Mesodermal cell (in vitro differentiated cells): Measurements from ENCODE around the gene FAIM2.

ENCODE experiments used
- H3K27ac ChIP-seq: 2 replicates; pipeline ENCODE4 v1.7.0; 2013; ENCODE audit warnings: mild to moderate bottlenecking, low read depth, low read length, moderate library complexity; ENCODE audit not compliant: severe bottlenecking
- H3K36me3 ChIP-seq: 2 replicates; pipeline ENCODE4 v1.7.1; 2013; ENCODE audit warnings: mild to moderate bottlenecking, low read length, moderate library complexity; ENCODE audit not compliant: control insufficient read depth, insufficient read depth
- H3K4me1 ChIP-seq: one replicate; pipeline ENCODE4 v1.7.1; 2013; ENCODE audit warnings: mild to moderate bottlenecking, low read length; ENCODE audit not compliant: insufficient read depth, control insufficient read depth, poor library complexity, severe bottlenecking
- H3K4me3 ChIP-seq: 2 replicates; pipeline ENCODE4 v1.7.0; 2013; ENCODE audit warnings: low read length, control low read depth, mild to moderate bottlenecking; ENCODE audit not compliant: insufficient read depth, poor library complexity, severe bottlenecking; ENCODE audit errors: extremely low read depth
- H3K9me3 ChIP-seq: 2 replicates; pipeline ENCODE4 v1.7.1; 2013; ENCODE audit warnings: mild to moderate bottlenecking, low read length, moderate library complexity; ENCODE audit not compliant: control insufficient read depth
- WGBS, 2 experiments: methylation state at CpG; one replicate each; pipeline ENCODE4 v1.1.5; 2013; ENCODE audit warnings: missing lambda C conversion rate in 2 of 2; ENCODE audit not compliant: insufficient coverage in 2 of 2; 5-methylcytosine and 5-hydroxymethylcytosine counted together

The FAIM2 gene

DNA sequence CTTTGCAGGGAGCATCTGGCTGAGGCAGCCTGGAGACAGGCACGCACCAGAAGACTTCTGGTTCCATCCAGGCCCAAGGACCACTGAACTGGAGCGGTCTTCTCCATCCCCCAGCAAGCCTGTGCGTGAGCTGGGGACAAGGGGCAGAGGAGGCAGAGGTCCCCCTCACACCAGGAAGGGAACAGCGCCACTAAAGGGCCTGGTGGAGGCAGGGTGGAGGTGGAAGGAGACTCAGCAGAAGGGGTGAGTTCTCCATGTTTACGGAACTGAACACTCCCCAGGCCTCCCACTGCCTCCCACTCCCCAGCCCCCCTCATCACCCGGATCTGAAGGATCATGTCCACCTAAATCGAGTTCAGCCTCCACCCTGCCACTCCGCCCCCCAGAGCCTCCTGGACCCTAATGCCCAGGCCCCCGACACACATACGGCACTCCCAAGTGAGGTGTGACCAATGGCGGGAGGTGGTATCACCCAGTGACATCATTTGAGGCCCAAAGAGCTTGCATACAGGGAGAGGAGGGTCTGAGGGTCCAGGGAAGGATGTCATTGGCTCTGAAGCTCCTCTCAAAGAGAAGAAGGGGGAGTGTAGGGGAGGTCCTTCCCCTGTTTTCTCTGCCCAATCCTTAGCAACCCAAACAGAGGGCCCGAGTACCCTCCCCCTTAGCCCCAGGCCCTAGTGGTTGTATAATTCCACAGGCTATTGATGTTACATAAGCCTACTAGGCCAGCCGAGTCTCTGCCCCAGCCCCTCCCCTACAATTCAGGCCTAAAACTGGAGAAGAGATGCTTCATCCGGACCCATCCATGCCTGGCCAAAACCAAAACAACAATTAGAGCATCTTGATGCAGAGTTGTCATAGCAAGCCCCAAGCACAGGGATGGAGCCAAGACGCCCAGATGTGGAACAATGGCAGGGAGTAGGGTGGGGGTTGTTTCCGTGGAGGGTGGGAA lies 1.0 kb downstream of the FAIM2 start:
- 87 to 92% methylated on average over 9 to 12 of the region's 16 CpGs for WGBS, 2 experiments
- no peaks in the 10 kb centered on the region for H3K4me1 ChIP-seq
- no peak overlapping the region for H3K27ac ChIP-seq
- H3K36me3 ChIP-seq, result no peaks in the 10 kb centered on the region
- H3K4me3 ChIP-seq, result no peak overlapping the region
- H3K9me3 ChIP-seq, result no peaks in the 10 kb centered on the region

DNA sequence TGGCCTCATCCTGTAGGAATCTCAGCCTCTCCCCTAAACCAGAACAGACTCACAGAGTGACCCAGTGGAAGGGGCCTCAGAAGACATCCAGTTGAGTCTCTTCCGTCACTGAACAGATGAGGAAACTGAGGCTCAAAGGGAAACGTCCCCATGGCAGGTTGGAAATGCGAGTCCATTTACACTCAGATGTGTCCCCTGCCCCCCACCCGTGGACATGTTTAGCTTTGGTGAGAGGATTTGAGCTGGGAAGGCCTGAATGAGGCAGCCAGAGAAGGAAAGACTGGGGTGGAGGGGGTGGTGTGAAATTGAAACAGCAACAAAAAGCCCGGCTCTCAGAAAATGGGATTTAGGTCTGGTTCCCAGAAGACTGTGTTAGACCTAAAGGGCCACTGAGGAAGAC lies 1.7 kb downstream of the FAIM2 start:
- no peaks in the 10 kb centered on the region for H3K9me3 ChIP-seq
- no peaks in the 10 kb centered on the region for H3K4me1 ChIP-seq
- no peak overlapping the region for H3K4me3 ChIP-seq
- H3K36me3 ChIP-seq, result no peaks in the 10 kb centered on the region
- H3K27ac ChIP-seq, result no peak overlapping the region
- WGBS, 2 experiments, result 89% methylated on average over 3 to 4 of the region's 5 CpGs

GRCh38 chr12:49901026-49901425 lies 2.7 kb downstream of the FAIM2 start:
- no peaks in the 10 kb centered on the region for H3K9me3 ChIP-seq
- H3K4me3 ChIP-seq, result no peak overlapping the region
- no peaks in the 10 kb centered on the region for H3K4me1 ChIP-seq
- no peak overlapping the region for H3K27ac ChIP-seq
- no peaks in the 10 kb centered on the region for H3K36me3 ChIP-seq
- 96% methylated on average over 4 of the region's 4 CpGs; no CpG with 5 or more reads in 1 of the 2 experiments for WGBS, 2 experiments

DNA sequence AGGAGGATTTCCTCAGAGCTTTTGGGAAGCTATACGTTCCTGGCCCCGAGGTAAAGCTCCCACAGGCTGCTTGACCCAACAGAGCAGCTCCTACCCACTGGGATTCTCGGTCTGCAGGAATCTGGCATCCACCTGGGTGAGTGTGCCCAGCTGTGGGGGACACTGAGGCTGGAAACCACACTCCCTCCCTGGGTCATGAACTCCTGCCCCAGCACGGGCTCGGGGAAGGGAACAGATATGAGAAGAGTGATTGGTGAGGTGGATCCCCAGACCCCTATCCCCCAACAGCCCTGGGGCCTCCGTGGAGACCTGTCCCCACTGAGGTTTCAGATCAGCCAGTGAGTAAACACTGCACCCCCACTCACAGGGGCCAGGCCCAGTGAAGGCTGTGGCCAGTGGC lies 3.3 kb downstream of the FAIM2 start:
- 81 to 100% methylated on average over 1 to 3 of the region's 6 CpGs for WGBS, 2 experiments
- Histone ChIP-seq H3K9me3 (no peaks in the 10 kb centered on the region), H3K4me3 (no peak overlapping the region), H3K4me1 (no peaks in the 10 kb centered on the region), H3K36me3 (no peaks in the 10 kb centered on the region), H3K27ac (no peak overlapping the region)

DNA sequence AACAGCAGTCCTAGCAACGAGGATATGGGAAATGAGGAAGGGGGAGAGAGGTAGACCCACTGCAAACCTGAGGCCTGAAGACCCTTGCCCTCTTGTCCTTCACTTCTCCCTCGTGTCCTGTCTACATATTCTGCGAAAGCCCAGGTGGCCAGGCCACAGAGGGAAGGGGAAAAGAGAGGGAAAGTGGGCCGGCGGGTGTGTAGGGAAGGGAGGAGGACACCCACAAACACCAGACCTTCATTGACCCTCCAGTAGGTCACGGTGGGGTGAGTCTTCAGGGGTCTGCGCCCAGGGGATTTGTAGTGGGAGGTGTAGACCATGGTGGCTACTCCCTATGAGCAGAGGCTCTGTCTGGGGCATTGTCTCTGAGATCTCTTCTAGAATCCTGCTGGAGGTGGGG lies 3.8 kb downstream of the FAIM2 start:
- H3K4me1 ChIP-seq, result no peaks in the 10 kb centered on the region
- no peak overlapping the region for H3K4me3 ChIP-seq
- H3K36me3 ChIP-seq, result no peaks in the 10 kb centered on the region
- no peaks in the 10 kb centered on the region for H3K9me3 ChIP-seq
- 60% methylated on average over 2 of the region's 7 CpGs; no CpG with 5 or more reads in 1 of the 2 experiments for WGBS, 2 experiments
- no peak overlapping the region for H3K27ac ChIP-seq

DNA sequence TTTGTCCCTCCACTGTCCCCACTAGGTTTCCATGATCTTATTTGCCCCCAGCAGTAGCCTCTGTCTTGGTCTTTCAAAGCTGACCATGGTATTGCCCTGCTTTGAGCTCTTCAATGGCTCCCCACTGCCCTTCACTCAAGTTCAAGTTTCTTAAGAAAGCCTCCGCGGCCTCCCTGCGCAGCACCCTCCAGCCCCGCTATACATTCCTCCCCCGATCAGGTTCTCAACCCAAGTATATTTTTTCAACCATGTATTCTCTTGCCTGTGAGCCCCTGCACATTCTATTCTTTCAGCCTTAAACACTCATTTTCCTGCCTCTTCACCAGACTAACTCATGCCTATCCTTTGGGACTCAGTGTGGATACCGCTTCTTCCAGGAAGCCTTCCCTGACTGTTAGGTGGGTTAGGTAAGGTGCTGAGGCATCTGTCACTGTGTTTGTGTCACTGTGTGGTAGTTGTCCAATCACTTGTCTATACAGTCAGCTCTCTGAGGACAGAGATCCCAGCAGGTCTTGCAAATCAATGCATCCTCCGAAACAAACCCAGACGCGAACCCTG lies 4.3 kb downstream of the FAIM2 start:
- Histone ChIP-seq H3K9me3 (no peaks in the 10 kb centered on the region), H3K4me3 (no peak overlapping the region), H3K27ac (no peak overlapping the region), H3K36me3 (no peaks in the 10 kb centered on the region), H3K4me1 (peaks cover 5% of the 10 kb centered on the region)
- WGBS, 2 experiments, result 96 to 97% methylated on average over 8 to 9 of the region's 9 CpGs

GRCh38 chr12:49897276-49897675 lies 6.4 kb downstream of the FAIM2 start:
- peaks cover 10% of the 10 kb centered on the region for H3K4me1 ChIP-seq
- 71 to 90% methylated on average over 1 to 3 of the region's 4 CpGs for WGBS, 2 experiments
- no peak overlapping the region for H3K27ac ChIP-seq
- no peaks in the 10 kb centered on the region for H3K9me3 ChIP-seq
- H3K36me3 ChIP-seq, result no peaks in the 10 kb centered on the region
- no peak overlapping the region for H3K4me3 ChIP-seq

DNA sequence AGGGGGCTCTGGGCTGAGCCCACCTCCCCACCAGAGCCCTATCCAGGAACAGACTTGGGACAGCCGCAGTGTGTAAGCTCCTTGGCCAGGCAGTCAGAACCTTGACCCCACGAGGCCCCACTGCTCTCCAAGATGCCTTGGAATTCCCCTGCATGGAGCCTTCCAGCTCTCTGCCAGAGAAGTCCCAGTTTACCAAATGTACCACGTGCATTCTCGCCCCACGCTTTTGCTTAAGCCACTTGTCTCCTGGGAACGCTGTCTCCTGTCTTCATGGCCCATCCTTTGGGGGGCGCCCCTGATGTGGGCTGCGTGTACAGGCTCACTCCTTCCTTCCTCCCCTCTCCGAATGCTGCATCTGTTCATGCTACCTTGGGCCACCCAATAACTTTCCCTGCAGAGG lies 7.9 kb downstream of the FAIM2 start:
- Histone ChIP-seq H3K27ac (no peak overlapping the region), H3K36me3 (no peaks in the 10 kb centered on the region), H3K4me3 (no peak overlapping the region), H3K9me3 (no peaks in the 10 kb centered on the region), H3K4me1 (peaks cover 10% of the 10 kb centered on the region)
- WGBS, 2 experiments, result 84 to 91% methylated on average over 8 to 9 of the region's 9 CpGs

DNA sequence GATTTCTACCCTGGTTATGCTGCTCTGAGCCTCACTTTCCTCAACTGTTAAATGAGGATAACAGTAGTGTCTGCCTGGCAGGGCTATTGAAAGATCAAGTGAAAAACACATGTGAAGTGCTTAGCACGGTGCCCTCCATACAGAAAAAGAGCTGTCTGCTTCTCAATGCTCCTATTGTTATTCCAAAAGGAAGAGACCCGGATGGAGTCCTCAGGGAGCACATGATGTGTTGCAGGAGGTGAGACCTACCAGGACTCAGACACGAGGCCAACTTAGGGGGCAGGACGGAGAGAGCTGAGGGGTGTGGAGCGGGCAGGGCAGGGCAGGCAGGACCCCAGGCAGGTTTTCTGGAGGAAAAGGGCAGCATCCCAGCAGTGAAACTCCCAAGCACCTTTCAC lies 8.9 kb downstream of the FAIM2 start:
- H3K4me1 ChIP-seq, result peaks cover 10% of the 10 kb centered on the region
- H3K27ac ChIP-seq, result no peak overlapping the region
- H3K36me3 ChIP-seq, result no peaks in the 10 kb centered on the region
- H3K9me3 ChIP-seq, result no peaks in the 10 kb centered on the region
- WGBS, 2 experiments, result 55 to 63% methylated on average over 4 to 5 of the region's 5 CpGs
- no peak overlapping the region for H3K4me3 ChIP-seq

DNA sequence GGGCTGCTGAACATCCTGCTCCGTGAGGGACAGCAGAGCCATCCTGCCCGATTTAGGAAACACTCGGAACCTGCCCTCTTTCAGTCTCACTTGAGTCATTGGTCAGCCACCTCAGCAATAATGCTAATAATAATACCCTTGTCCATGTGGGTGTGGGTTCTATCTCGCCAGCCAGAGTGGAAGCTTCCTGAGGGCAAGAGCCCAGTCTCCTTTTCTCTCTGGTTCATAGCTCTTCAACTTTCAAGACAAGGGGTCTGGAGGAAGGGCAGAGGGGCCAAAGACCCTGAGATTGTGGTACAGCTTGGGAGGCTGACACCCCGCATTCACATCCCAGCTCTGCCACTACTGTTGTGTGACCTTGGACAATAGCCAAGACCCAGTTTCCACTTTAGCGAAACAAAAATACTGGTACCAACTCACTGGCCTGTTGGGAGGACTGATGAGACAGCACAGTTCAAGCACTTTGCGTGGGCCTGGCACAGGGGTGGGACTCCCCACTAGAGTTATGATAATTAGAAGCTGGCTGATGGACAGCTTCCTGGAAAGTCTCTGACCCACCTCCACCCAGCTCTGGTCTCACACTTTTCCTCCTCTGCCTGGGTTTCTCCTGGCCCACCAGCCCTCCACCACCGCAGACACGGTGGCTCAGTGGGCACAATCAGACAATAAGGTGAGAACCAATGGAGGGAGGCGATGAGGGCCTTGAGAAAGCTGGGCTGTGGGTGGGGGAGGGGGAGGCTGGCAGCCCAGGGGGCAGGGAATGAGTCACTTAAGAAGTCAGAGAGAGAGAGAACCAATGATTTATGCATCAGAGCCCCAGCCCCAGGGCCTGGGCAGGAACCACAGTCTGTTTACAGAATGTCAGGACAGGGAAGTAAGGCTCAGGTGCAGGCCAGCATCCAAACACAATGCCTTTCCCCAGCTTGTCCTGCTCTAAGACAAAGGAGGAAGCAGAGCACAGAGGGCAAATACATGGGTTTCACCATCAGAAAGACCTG lies 9.6 kb downstream of the FAIM2 start:
- no peaks in the 10 kb centered on the region for H3K36me3 ChIP-seq
- H3K4me1 ChIP-seq, result peaks cover 10% of the 10 kb centered on the region
- no peaks in the 10 kb centered on the region for H3K9me3 ChIP-seq
- no peak overlapping the region for H3K4me3 ChIP-seq
- H3K27ac ChIP-seq, result peak overlapping the region; percentile 16
- 82 to 96% methylated on average over 5 to 8 of the region's 10 CpGs for WGBS, 2 experiments
